GM18507 (cell line): ENCODE measurements around the gene ZNF607.

Experiments
- DNase-seq: peaks from one replicate; pipeline ENCODE4 v3.0.0; 2011; ENCODE audit warnings: low read depth; ENCODE audit not compliant: insufficient read length; ENCODE audit errors: extremely low spot score
- FAIRE-seq: peaks from 2 replicates; lab custom pipeline; 2011; peaks lifted over from hg19 to GRCh38; lab: Jason Lieb, UNC

Gene ZNF607

DNA sequence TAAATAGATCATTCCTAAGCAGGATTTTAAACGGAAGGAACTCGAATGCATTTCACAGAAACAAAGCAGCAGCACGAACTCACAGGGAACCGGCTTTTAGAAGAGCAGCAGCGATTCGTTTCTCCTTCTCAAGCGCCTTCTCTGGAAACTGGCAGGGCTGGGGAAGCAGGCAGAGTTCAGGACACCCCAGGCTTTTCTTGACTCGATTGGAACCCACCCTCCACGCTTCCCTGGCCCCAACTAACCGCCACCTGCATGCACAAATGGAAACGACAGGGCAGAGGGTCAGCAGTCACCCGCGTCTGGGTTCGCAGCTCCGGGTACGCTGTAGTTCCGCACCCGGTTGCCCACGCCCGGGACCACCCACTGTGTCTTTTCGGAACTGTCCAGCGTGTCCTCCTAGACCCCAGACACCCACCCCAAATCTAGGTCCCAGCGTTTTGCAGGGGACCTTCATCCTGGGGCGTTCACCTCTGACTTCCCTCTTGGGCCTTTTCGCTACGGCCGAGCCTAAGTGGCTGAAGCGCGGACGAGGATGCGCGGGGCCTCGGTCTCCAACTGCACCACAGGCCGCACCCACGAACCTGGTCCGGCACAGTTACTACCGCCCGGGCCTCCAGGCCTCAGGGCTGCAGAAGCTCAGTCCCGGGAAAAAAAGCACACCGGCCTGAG, 64.8 kb downstream of the ZNF607 start:
- FAIRE-seq (peak; percentile 46), DNase-seq (peak; percentile 20)

DNA sequence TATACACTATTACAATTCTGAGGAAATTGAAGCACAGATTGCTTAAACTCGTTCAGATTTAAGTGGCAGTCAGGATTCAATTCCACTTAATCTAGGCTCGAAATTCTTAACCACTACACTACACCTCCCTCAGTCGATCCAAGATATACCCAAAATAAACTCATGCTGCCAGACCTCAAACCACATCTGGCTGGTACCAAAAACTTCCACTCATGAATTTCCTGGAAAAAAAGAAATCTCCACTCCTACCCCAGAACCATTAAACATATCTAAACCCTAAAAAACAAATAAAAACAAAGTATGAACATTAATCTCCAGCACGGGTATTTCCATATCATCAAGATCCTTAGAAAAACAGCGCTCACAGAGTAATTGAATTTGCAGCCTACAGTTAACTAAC, 65.4 kb downstream of the ZNF607 start:
- DNase-seq, result no peak
- no peak for FAIRE-seq
